HG02642 (cell line): Measurements from ENCODE around the gene PCNP.
A peak's percentile ranks its signal among the peaks of the same experiment; 100 is the strongest.
"Not testable (repeated sequence)": the region's sequence is repeated elsewhere in the genome, so short reads cannot be mapped to it uniquely, and the experiment has no call there.

Experiments used
- ATAC-seq: cut with Tn5 transposase; IDR thresholded peaks from one replicate; pipeline ENCODE4 v1.9.1; 2021; ENCODE audit warnings: mild to moderate bottlenecking; ENCODE audit not compliant: unreplicated experiment, poor library complexity

The PCNP gene

GRCh38 chr3:101631098-101631796, 57.3 kb downstream of the PCNP start:
- ATAC-seq = no peak

GRCh38 chr3:101631959-101632358, 58.0 kb downstream of the PCNP start:
- ATAC-seq = not testable (repeated sequence)

GRCh38 chr3:101632586-101632985, 58.6 kb downstream of the PCNP start:
- no peak for ATAC-seq

GRCh38 chr3:101633186-101633585, 59.2 kb downstream of the PCNP start:
- ATAC-seq = no peak

GRCh38 chr3:101634591-101635196, 60.7 kb downstream of the PCNP start:
- no peak for ATAC-seq

- no peak for ATAC-seq
These were observed 61.4 kb downstream of the PCNP start for GRCh38 chr3:101635345-101635744.

- peak; percentile 93 for ATAC-seq
These were observed 62.2 kb downstream of the PCNP start for GRCh38 chr3:101635954-101636798.

GRCh38 chr3:101637451-101637850, 63.5 kb downstream of the PCNP start:
- no peak for ATAC-seq

GRCh38 chr3:101638261-101638745, 64.3 kb downstream of the PCNP start:
- ATAC-seq = no peak

GRCh38 chr3:101639280-101639963, 65.4 kb downstream of the PCNP start:
- ATAC-seq = no peak

- ATAC-seq = no peak
These were observed 66.3 kb downstream of the PCNP start for GRCh38 chr3:101640256-101640655.

- not testable (repeated sequence) for ATAC-seq
These were observed 67.6 kb downstream of the PCNP start for GRCh38 chr3:101641397-101642115.

GRCh38 chr3:101642441-101642840, 68.5 kb downstream of the PCNP start:
- ATAC-seq = no peak

- ATAC-seq = no peak
These were observed 69.2 kb downstream of the PCNP start for GRCh38 chr3:101643009-101643844.
